Activated T-cell treated with anti-CD3 and anti-CD28 coated beads for 4 hours (primary cell): ENCODE results near the gene EPB41L1.

Experiments used
- DNase-seq: peaks from one replicate; pipeline ENCODE4 v3.0.0-alpha.2; 2020

The EPB41L1 gene

GRCh38 chr20:36154700-36155628 is at the start of gene EPB41L1:
TSS of gene EPB41L1 (plus strand) at chr20:36154740. CDS start at chr20:36173778, 19,038 bp downstream.
- no peak for DNase-seq

- no peak for DNase-seq
These were observed 49.7 kb upstream of the EPB41L1 start for GRCh38 chr20:36104856-36105255.

GRCh38 chr20:36105711-36106226 is 48.8 kb upstream of the EPB41L1 start:
- no peak for DNase-seq

- no peak for DNase-seq
These were observed 47.9 kb upstream of the EPB41L1 start for GRCh38 chr20:36106606-36107005.

GRCh38 chr20:36107881-36108280 is 46.7 kb upstream of the EPB41L1 start:
- no peak for DNase-seq

GRCh38 chr20:36109251-36109947 is 45.1 kb upstream of the EPB41L1 start:
- no peak for DNase-seq

- no peak for DNase-seq
These were observed 43.5 kb upstream of the EPB41L1 start for GRCh38 chr20:36110994-36111393.

GRCh38 chr20:36112112-36112511 is 42.4 kb upstream of the EPB41L1 start:
- DNase-seq = no peak

GRCh38 chr20:36113036-36113435 is 41.5 kb upstream of the EPB41L1 start:
- no peak for DNase-seq

GRCh38 chr20:36113566-36114250 is 40.8 kb upstream of the EPB41L1 start:
- DNase-seq = no peak

- no peak for DNase-seq
These were observed 39.8 kb upstream of the EPB41L1 start for GRCh38 chr20:36114707-36115106.

- no peak for DNase-seq
These were observed 38.6 kb upstream of the EPB41L1 start for GRCh38 chr20:36115925-36116324.

- no peak for DNase-seq
These were observed 37.6 kb upstream of the EPB41L1 start for GRCh38 chr20:36116807-36117441.

GRCh38 chr20:36117638-36118037 is 36.9 kb upstream of the EPB41L1 start:
- DNase-seq = no peak

- no peak for DNase-seq
These were observed 36.2 kb upstream of the EPB41L1 start for GRCh38 chr20:36118371-36118770.

- no peak for DNase-seq
These were observed 35.0 kb upstream of the EPB41L1 start for GRCh38 chr20:36119537-36119936.

GRCh38 chr20:36120241-36120640 is 34.3 kb upstream of the EPB41L1 start:
- DNase-seq = no peak

GRCh38 chr20:36120991-36121390 is 33.5 kb upstream of the EPB41L1 start:
- no peak for DNase-seq

GRCh38 chr20:36121981-36122930 is 32.3 kb upstream of the EPB41L1 start:
- DNase-seq = no peak

- no peak for DNase-seq
These were observed 31.6 kb upstream of the EPB41L1 start for GRCh38 chr20:36122931-36123288.

GRCh38 chr20:36125097-36125496 is 29.4 kb upstream of the EPB41L1 start:
- DNase-seq = no peak
